ENCODE results near the gene DAND5.
"Not testable (repeated sequence)": the region's sequence is repeated elsewhere in the genome, so short reads cannot be mapped to it uniquely, and the experiment has no call there.

DNA sequence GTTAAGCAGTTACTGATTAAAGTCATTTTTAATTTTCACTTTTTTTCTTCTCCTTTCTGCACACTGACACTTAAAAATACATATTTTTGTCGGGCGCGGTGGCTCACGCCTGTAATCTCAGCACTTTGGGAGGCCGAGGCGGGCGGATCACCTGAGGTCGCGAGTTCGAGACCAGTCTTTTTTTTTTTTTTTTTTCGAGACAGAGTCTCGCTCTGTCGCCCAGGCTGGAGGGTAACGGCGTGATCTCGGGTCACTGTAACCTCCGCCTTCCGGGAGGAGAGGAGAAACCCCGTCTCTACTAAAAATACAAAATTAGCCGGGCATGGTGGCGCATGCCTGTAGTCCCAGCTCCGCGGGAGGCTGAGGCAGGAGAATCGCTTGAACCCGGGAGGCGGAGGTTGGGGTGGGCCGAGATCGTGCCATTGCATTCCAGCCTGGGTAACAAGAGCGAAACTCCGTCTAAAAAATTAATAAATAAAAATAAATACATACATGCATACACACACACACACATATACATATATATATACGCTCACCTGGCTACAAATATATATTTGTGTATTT, 11.9 kb upstream of the DAND5 start:
- TF ChIP-seq, protein P1, sequence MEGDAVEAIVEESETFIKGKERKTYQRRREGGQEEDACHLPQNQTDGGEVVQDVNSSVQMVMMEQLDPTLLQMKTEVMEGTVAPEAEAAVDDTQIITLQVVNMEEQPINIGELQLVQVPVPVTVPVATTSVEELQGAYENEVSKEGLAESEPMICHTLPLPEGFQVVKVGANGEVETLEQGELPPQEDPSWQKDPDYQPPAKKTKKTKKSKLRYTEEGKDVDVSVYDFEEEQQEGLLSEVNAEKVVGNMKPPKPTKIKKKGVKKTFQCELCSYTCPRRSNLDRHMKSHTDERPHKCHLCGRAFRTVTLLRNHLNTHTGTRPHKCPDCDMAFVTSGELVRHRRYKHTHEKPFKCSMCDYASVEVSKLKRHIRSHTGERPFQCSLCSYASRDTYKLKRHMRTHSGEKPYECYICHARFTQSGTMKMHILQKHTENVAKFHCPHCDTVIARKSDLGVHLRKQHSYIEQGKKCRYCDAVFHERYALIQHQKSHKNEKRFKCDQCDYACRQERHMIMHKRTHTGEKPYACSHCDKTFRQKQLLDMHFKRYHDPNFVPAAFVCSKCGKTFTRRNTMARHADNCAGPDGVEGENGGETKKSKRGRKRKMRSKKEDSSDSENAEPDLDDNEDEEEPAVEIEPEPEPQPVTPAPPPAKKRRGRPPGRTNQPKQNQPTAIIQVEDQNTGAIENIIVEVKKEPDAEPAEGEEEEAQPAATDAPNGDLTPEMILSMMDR (IDR thresholded peaks at IDR 0.05): not testable (repeated sequence)
- TF ChIP-seq POLR2A (IDR thresholded peaks at IDR 0.05): not testable (repeated sequence)
